ENCODE measurements around the gene AMPH. TPM values are rescaled to one million over a fixed set of nuclear protein-coding genes. Genes with fewer than 3 reads are reported as not detected.

Gene AMPH
- total and polyA plus RNA-seq, 7 experiments from 2014 or later = 0.11 to 0.28 TPM; not detected in 5

DNA sequence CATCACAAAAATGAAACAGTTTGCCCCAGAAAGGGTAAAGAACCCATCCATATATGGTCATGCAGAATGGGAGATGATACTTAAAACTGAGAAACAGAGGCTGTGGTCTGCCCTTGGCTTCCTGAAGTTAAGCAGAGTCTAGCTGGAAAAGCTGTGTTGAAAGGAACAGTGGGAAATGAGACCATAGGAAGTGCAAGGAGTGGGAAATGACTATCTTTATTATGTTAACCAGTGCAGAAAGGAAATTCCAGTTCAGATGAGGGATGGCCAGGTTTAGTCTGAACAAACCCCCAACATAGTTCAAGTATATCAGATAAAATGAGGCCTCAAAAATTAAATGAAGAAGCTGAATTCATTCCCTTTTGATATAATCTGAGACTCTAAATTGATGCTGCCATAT is 245.5 kb downstream of the AMPH start:
- H3K27ac ChIP-seq (ENCODE audit: low read depth, low read length) = no peak overlapping the region
- ATAC-seq (no peak), DNase-seq (no peak)
- H3K9me3 ChIP-seq (ENCODE audit: control insufficient read depth in 2 of 3, low read length in 3 of 3) = no peaks in the 10 kb centered on the region
- H3K4me3 ChIP-seq (ENCODE audit: low read length) = no peak overlapping the region
- peaks cover 0 to 3% (median 0%) of the 10 kb centered on the region in 7 donors for H3K4me1 Mint-ChIP-seq
- CTCF ChIA-PET = interaction anchor here (0.6 to 1.6 kb wide), 4 partner anchors 8 to 164 kb away, joined by 3 to 8 read pairs (median 3); no protein-coding TSS in a partner anchor
- H3K27me3 ChIP-seq (ENCODE audit: control insufficient read depth in 2 of 2, insufficient read depth in 2 of 2, low read length in 2 of 2) = no peaks in the 10 kb centered on the region
- no peaks in the 10 kb centered on the region for H3K27me3 Mint-ChIP-seq
- intact Hi-C loops (cut with micrococcal nuclease) = no loop called here
- H3K9me3 Mint-ChIP-seq = peaks cover 0 to 4% (median 0%) of the 10 kb centered on the region in 11 donors
- H3K36me3 ChIP-seq (ENCODE audit: control insufficient read depth in 2 of 3, insufficient read depth in 3 of 3, low read length in 3 of 3) = no peaks in the 10 kb centered on the region
- no peaks in the 10 kb centered on the region for H3K4me1 ChIP-seq (ENCODE audit: control insufficient read depth in 2 of 2, insufficient read depth in 2 of 2, low read length in 2 of 2)
- no peak overlapping the region for H3K27ac Mint-ChIP-seq
- POLR2A ChIA-PET = no interaction called here
- no peak overlapping the region for H3K4me3 Mint-ChIP-seq
- peaks cover 0 to 8% (median 4%) of the 10 kb centered on the region in 5 donors for H3K36me3 Mint-ChIP-seq

DNA sequence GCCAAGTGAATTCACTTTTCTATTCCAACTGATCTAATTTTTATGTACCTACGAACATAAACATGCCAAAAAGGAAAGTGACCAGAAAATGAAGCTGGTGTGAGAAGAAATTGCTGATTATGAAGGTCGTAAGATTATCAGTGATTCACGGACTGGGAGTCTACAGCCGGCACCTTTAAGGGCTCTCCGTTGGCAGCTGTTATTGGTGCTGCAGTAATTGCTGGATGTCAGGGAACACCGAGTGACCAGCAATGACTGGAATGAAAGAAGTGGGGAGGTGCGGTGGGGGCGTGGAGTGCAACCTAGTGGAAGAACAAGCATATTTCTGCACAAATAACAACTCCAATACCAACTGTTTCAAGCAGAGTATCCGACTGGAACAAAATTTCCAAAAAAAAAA is 247.9 kb downstream of the AMPH start:
- CTCF ChIA-PET = interaction anchor here (0.8 to 1.8 kb wide), 3 partner anchors 9 to 48 kb away, joined by 3 to 6 read pairs (median 5); no protein-coding TSS in a partner anchor
- no peaks in the 10 kb centered on the region for H3K27me3 ChIP-seq (ENCODE audit: control insufficient read depth in 2 of 2, insufficient read depth in 2 of 2, low read length in 2 of 2)
- H3K4me1 Mint-ChIP-seq = peaks cover 0 to 4% (median 0%) of the 10 kb centered on the region in 7 donors
- no peaks in the 10 kb centered on the region for H3K4me1 ChIP-seq (ENCODE audit: control insufficient read depth in 2 of 2, insufficient read depth in 2 of 2, low read length in 2 of 2)
- H3K9me3 ChIP-seq (ENCODE audit: control insufficient read depth in 2 of 3, low read length in 3 of 3) = no peaks in the 10 kb centered on the region
- no peak for DNase-seq
- no peak overlapping the region for H3K27ac Mint-ChIP-seq
- H3K4me3 ChIP-seq (ENCODE audit: low read length) = no peak overlapping the region
- ATAC-seq = no peak
- POLR2A ChIA-PET = no interaction called here
- no peaks in the 10 kb centered on the region for H3K27me3 Mint-ChIP-seq
- H3K36me3 ChIP-seq (ENCODE audit: control insufficient read depth in 2 of 3, insufficient read depth in 3 of 3, low read length in 3 of 3) = peaks cover 0 to 8% (median 0%) of the 10 kb centered on the region in 3 experiments
- H3K4me3 Mint-ChIP-seq = no peak overlapping the region
- H3K27ac ChIP-seq (ENCODE audit: low read depth, low read length) = no peak overlapping the region
- intact Hi-C loops (cut with micrococcal nuclease) = no loop called here
- peaks cover 0 to 4% (median 0%) of the 10 kb centered on the region in 11 donors for H3K9me3 Mint-ChIP-seq
- peaks cover 0 to 19% (median 16%) of the 10 kb centered on the region in 5 donors for H3K36me3 Mint-ChIP-seq

- ChIA-PET CTCF (interaction anchor here (1.8 kb wide), 1 partner anchor 47 kb away, joined by 6 read pairs; no protein-coding TSS in a partner anchor), POLR2A (no interaction called here)
- Mint-ChIP-seq H3K27ac (no peak overlapping the region), H3K9me3 (peaks cover 0 to 4% (median 0%) of the 10 kb centered on the region in 11 donors), H3K4me3 (no peak overlapping the region), H3K36me3 (peaks cover 0 to 19% (median 16%) of the 10 kb centered on the region in 5 donors), H3K27me3 (no peaks in the 10 kb centered on the region), H3K4me1 (peaks cover 0 to 4% (median under 1%) of the 10 kb centered on the region in 7 donors)
- Histone ChIP-seq H3K27me3 (ENCODE audit: control insufficient read depth in 2 of 2, insufficient read depth in 2 of 2, low read length in 2 of 2) (no peaks in the 10 kb centered on the region), H3K4me1 (ENCODE audit: control insufficient read depth in 2 of 2, insufficient read depth in 2 of 2, low read length in 2 of 2) (no peaks in the 10 kb centered on the region), H3K36me3 (ENCODE audit: control insufficient read depth in 2 of 3, insufficient read depth in 3 of 3, low read length in 3 of 3) (peaks cover 0 to 8% (median 0%) of the 10 kb centered on the region in 3 experiments), H3K4me3 (ENCODE audit: low read length) (no peak overlapping the region), H3K27ac (ENCODE audit: low read depth, low read length) (no peak overlapping the region), H3K9me3 (ENCODE audit: control insufficient read depth in 2 of 3, low read length in 3 of 3) (no peaks in the 10 kb centered on the region)
- intact Hi-C loops (cut with micrococcal nuclease) = no loop called here
- no peak for DNase-seq
- no peak for ATAC-seq
These were observed 248.5 kb downstream of the AMPH start for GRCh38 chr7:38382684-38383083.

DNA sequence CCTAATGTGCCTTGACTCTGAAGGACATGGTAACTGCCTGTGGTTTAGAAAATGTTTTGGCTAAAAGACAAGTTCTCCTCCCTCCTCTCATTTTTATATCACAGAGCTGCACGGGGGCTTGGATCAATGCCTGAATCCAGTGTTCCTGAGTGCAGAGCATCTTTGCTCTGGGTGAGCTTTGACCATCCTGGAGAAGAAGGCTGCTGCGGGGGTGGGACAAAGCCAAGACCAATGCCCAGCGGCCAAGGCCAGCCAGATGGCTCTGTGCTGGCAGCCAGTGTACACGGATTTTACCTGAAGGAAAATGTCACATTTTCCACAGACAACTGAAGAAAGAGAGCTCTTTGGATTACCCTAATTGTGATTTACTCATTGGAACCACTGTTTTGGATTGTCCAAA is 255.7 kb downstream of the AMPH start:
- Mint-ChIP-seq H3K4me1 (peaks cover 8 to 37% (median 21%) of the 10 kb centered on the region in 7 donors), H3K9me3 (no peaks in the 10 kb centered on the region), H3K27ac (peak overlapping the region in 1 of 9 donors; percentile 55), H3K36me3 (peaks cover 0 to 13% (median 12%) of the 10 kb centered on the region in 5 donors), H3K4me3 (no peak overlapping the region), H3K27me3 (no peaks in the 10 kb centered on the region)
- ATAC-seq (no peak), DNase-seq (no peak)
- Histone ChIP-seq H3K27ac (ENCODE audit: low read depth, low read length) (no peak overlapping the region), H3K36me3 (ENCODE audit: control insufficient read depth in 2 of 3, insufficient read depth in 3 of 3, low read length in 3 of 3) (peaks cover 0 to 20% (median 5%) of the 10 kb centered on the region in 3 experiments), H3K27me3 (ENCODE audit: control insufficient read depth in 2 of 2, insufficient read depth in 2 of 2, low read length in 2 of 2) (no peaks in the 10 kb centered on the region), H3K4me3 (ENCODE audit: low read length) (no peak overlapping the region), H3K4me1 (ENCODE audit: control insufficient read depth in 2 of 2, insufficient read depth in 2 of 2, low read length in 2 of 2) (peaks cover 2 to 3% of the 10 kb centered on the region in 2 donors), H3K9me3 (ENCODE audit: control insufficient read depth in 2 of 3, low read length in 3 of 3) (no peaks in the 10 kb centered on the region)
- CTCF ChIA-PET = interaction anchor here (0.7 to 6.9 kb wide), 6 partner anchors 9 to 285 kb away, joined by 3 to 57 read pairs (median 4); no protein-coding TSS in a partner anchor
- POLR2A ChIA-PET = no interaction called here
- intact Hi-C loops (cut with micrococcal nuclease) = loop anchor here in 1 of 2 donors (10.0 kb wide), 1 partner anchor 471 kb away; no protein-coding TSS in a partner anchor

GRCh38 chr7:38374507-38374906 is 256.7 kb downstream of the AMPH start:
- intact Hi-C loops (cut with micrococcal nuclease) = loop anchor here (1.0 to 10.0 kb wide), 4 partner anchors 39 to 470 kb away; no protein-coding TSS in a partner anchor
- Mint-ChIP-seq H3K36me3 (peaks cover 0 to 7% (median 5%) of the 10 kb centered on the region in 5 donors), H3K9me3 (no peaks in the 10 kb centered on the region), H3K4me1 (peaks cover 14 to 42% (median 31%) of the 10 kb centered on the region in 7 donors), H3K27ac (peak overlapping the region in 1 of 9 donors; percentile 4), H3K27me3 (no peaks in the 10 kb centered on the region), H3K4me3 (no peak overlapping the region)
- Histone ChIP-seq H3K4me1 (ENCODE audit: control insufficient read depth in 2 of 2, insufficient read depth in 2 of 2, low read length in 2 of 2) (peaks cover 11 to 13% of the 10 kb centered on the region in 2 donors), H3K4me3 (ENCODE audit: low read length) (no peak overlapping the region), H3K27me3 (ENCODE audit: control insufficient read depth in 2 of 2, insufficient read depth in 2 of 2, low read length in 2 of 2) (no peaks in the 10 kb centered on the region), H3K36me3 (ENCODE audit: control insufficient read depth in 2 of 3, insufficient read depth in 3 of 3, low read length in 3 of 3) (peaks cover 0 to 14% (median 5%) of the 10 kb centered on the region in 3 experiments), H3K27ac (ENCODE audit: low read depth, low read length) (no peak overlapping the region), H3K9me3 (ENCODE audit: control insufficient read depth in 2 of 3, low read length in 3 of 3) (no peaks in the 10 kb centered on the region)
- CTCF ChIA-PET = interaction anchor here (0.5 to 6.9 kb wide), 20 partner anchors 9 to 1537 kb away, joined by 3 to 57 read pairs (median 4); no protein-coding TSS in a partner anchor
- peak; percentile 64 for ATAC-seq
- POLR2A ChIA-PET = interaction anchor here (0.9 to 1.2 kb wide), 3 partner anchors 16 to 265 kb away, joined by 3 to 4 read pairs (median 3); no protein-coding TSS in a partner anchor
- DNase-seq = peak in 8 of 9 donors; percentile 38 to 61 (median 56)

GRCh38 chr7:38373155-38373554 is 258.0 kb downstream of the AMPH start:
- Mint-ChIP-seq H3K9me3 (no peaks in the 10 kb centered on the region), H3K27ac (peak overlapping the region in 1 of 9 donors; percentile 52), H3K4me1 (peaks cover 18 to 56% (median 43%) of the 10 kb centered on the region in 7 donors), H3K36me3 (peaks cover 0 to 5% (median 0%) of the 10 kb centered on the region in 5 donors), H3K4me3 (no peak overlapping the region), H3K27me3 (no peaks in the 10 kb centered on the region)
- POLR2A ChIA-PET = no interaction called here
- ATAC-seq (no peak), DNase-seq (no peak)
- Histone ChIP-seq H3K4me1 (ENCODE audit: control insufficient read depth in 2 of 2, insufficient read depth in 2 of 2, low read length in 2 of 2) (peaks cover 25 to 26% of the 10 kb centered on the region in 2 donors), H3K36me3 (ENCODE audit: control insufficient read depth in 2 of 3, insufficient read depth in 3 of 3, low read length in 3 of 3) (peaks cover 0 to 12% (median 5%) of the 10 kb centered on the region in 3 experiments), H3K27ac (ENCODE audit: low read depth, low read length) (no peak overlapping the region), H3K27me3 (ENCODE audit: control insufficient read depth in 2 of 2, insufficient read depth in 2 of 2, low read length in 2 of 2) (no peaks in the 10 kb centered on the region), H3K4me3 (ENCODE audit: low read length) (no peak overlapping the region), H3K9me3 (ENCODE audit: control insufficient read depth in 2 of 3, low read length in 3 of 3) (no peaks in the 10 kb centered on the region)
- intact Hi-C loops (cut with micrococcal nuclease) = loop anchor here in 1 of 2 donors (10.0 kb wide), 1 partner anchor 468 kb away; no protein-coding TSS in a partner anchor
- CTCF ChIA-PET = interaction anchor here (0.7 to 6.9 kb wide), 5 partner anchors 145 to 270 kb away, joined by 3 to 57 read pairs (median 10); no protein-coding TSS in a partner anchor
